Measurements from ENCODE around the gene MRPS15.
A peak's percentile ranks its signal among the peaks of the same experiment; 100 is the strongest.
"Not testable (repeated sequence)": the region's sequence is repeated elsewhere in the genome, so short reads cannot be mapped to it uniquely, and the experiment has no call there.

The MRPS15 gene

DNA sequence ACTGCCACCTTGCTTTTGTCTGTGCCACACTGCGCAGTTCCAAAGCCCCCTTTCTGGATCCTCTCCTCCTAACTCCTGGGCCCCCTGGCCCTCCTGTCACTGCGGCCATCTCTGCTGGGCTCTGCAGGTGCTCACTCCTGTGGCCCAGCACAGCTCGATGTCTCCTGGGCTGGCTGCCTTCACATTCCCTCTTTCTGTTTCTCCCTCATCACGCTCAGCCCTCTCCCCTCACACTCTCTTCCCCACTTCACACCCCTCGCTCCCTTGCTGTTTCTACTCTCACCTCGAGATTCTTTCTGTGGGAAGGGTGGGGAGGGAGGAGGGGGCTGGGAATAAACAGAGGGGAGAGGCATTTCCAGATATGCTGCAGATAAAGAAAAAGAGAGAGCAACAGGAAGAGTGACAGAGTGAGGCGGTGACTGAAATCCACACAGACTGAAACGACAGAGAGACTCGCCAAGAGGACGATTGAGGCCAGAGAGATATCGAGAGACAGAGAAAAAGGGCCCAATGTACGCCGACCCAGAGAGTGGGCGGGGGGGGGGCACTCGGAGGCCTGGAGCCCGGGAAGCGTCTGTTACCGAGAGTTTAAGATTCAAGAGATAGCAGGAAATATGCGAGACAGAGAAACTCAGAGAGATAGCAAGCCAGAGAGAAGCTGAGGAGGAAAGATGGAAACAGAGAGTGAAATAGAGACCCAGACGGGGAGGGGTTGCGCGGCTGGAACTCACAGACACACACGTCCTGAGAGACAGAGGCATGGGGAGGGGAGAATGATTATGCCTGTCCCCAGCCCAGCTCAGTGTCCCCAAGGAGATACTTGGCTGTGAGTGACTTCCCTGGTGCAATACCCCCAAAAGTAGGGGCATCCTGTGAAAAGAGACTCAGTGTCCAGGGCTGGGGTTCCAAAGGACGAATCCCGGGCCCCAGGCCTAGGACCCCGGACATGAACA is 17.9 kb upstream of the MRPS15 start:
- no peak overlapping the region for H3K4me3 ChIP-seq (ENCODE audit: low read length)
- TF ChIP-seq CTCF (IDR thresholded peaks at IDR 0.05; ENCODE audit: insufficient read depth, low read depth, low read length, missing control alignments) = no peak
- no peak for DNase-seq (ENCODE audit: low read depth)

DNA sequence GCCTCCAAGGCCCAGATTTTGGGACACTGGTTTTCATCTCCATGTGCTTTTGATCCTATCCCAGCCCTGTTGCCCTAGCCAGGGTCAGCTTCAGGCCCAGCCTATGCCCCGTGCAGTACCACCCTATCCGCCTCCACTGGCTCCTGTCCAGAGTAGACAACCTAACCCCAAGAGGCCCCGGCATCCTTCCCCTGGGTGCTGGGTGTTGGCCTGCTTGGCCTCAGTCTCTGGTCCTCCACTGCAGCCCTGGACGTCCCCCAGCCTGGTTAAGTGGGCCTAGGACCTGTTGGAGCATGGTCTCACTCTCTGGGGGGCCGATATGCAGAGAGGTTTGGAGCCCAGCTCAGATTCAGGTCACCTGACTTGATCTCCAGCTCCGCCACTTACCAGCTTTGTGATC is 16.9 kb upstream of the MRPS15 start:
- H3K4me3 ChIP-seq (ENCODE audit: low read length) = no peak overlapping the region
- no peak for TF ChIP-seq CTCF (IDR thresholded peaks at IDR 0.05; ENCODE audit: insufficient read depth, low read depth, low read length, missing control alignments)
- no peak for DNase-seq (ENCODE audit: low read depth)

DNA sequence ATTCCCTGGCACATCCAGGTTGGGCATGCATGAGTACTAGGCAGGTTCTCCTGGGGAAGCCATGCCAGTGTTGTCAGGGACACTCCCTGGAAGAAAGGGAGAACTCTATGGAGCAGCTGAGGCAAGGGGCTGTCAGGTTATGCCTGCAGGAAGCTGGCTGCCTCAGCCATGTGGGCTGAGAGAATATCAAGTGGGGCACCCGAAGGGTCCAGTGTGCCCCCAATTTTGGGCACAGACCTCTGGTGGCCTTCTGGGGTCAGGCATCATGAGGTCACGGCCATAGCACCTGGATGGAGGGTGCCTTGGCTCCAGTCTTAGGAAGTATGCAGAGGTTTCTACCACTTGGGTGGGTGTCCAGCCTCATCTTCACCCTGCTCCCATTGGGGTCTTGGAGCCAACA is 16.0 kb upstream of the MRPS15 start:
- no peak for DNase-seq (ENCODE audit: low read depth)
- no peak for TF ChIP-seq CTCF (IDR thresholded peaks at IDR 0.05; ENCODE audit: insufficient read depth, low read depth, low read length, missing control alignments)
- no peak overlapping the region for H3K4me3 ChIP-seq (ENCODE audit: low read length)

DNA sequence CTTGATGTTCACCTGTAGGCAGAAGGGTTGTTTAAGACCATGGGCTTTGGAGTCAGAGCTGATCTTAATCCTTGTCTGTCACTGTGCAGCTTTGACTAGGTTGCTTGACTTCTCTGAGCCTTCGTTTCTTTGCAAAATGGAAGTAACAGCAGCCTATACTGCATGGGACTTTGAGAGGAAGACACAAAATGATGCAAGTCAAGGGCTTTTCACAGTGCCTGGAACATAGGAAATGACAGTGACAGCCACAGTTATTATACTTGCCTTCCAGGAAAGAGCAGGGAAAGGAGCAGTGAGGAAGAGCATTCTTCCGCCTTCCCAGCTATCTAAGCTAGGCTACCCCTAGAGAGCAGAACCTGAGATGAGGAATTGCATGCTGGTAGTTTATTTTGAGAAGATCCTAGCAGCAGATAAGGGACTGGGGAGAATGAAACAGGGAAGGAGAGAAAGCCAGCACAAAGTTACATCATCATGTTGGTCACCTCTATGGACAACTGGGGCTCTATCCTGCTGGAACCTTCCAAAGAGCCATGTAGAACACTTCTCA is 15.4 kb upstream of the MRPS15 start:
- no peak for TF ChIP-seq CTCF (IDR thresholded peaks at IDR 0.05; ENCODE audit: insufficient read depth, low read depth, low read length, missing control alignments)
- H3K4me3 ChIP-seq (ENCODE audit: low read length) = no peak overlapping the region
- no peak for DNase-seq (ENCODE audit: low read depth)

GRCh38 chr1:36477615-36478014 is 13.4 kb upstream of the MRPS15 start:
- H3K4me3 ChIP-seq (ENCODE audit: low read length); DNase-seq (ENCODE audit: low read depth): not testable (repeated sequence)

DNA sequence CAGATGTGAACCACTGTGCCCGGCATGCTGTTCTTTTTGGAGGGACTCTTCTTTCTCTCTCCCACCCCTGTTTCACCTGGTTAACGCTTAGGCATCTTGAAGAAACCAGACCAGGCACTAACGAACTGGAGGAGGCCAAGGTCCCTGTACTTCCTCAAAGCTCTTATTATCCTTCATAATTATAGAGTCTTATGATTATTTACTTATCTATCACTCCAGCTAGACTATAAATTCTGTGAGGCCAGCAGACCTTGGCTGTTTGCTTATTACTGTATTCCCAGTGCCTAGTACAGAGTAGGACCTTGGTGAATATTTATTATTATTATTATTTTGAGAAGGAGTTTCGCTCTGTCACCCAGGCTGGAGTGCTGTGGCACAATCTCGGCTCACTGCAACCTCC is 12.8 kb upstream of the MRPS15 start:
- no peak for DNase-seq (ENCODE audit: low read depth)
- H3K4me3 ChIP-seq (ENCODE audit: low read length) = no peak overlapping the region
- no peak for TF ChIP-seq CTCF (IDR thresholded peaks at IDR 0.05; ENCODE audit: insufficient read depth, low read depth, low read length, missing control alignments)

DNA sequence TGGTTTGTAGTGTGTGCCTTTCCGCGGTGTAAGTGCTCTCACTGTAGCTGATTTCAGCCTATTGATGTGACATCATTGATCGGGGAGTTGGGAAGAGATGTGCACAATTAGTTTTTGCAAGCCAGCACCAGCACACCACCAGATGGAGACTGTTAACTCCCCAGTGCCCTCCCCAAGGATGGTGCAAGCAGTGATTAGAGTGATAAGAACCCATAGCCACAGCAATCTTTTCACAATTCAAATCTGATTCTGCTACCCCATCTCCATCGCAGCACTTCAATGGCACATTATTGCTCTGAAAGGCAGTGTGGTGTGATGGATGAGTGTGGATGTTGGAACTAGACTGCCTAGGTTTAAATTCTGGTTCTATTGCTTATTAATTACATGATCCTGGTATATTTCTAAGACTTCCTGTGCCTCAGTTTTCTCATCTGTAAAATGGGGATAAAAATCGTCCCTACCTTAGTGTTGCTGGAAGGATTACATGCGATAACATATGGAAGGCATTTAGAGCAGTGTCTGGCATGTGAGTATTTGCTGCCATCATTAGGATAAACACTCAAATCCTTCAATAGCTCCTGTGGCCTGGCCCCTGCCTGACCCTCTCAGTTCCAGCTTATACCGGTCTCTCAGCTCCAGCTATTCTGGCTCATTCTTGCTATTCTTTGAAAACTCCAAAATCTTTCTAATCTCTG is 11.9 kb upstream of the MRPS15 start:
- no peak for DNase-seq (ENCODE audit: low read depth)
- TF ChIP-seq CTCF (IDR thresholded peaks at IDR 0.05; ENCODE audit: insufficient read depth, low read depth, low read length, missing control alignments) = peak; percentile 14
- no peak overlapping the region for H3K4me3 ChIP-seq (ENCODE audit: low read length)
